HG02884 (cell line): Measurements from ENCODE around the gene HOXA11.

Source experiments
- ATAC-seq: cut with Tn5 transposase; IDR thresholded peaks from one replicate; pipeline ENCODE4 v1.9.1; 2021; ENCODE audit warnings: mild to moderate bottlenecking, moderate library complexity; ENCODE audit not compliant: unreplicated experiment

HOXA11 gene

GRCh38 chr7:27171325-27171636, 13.8 kb downstream of the HOXA11 start:
- no peak for ATAC-seq

DNA sequence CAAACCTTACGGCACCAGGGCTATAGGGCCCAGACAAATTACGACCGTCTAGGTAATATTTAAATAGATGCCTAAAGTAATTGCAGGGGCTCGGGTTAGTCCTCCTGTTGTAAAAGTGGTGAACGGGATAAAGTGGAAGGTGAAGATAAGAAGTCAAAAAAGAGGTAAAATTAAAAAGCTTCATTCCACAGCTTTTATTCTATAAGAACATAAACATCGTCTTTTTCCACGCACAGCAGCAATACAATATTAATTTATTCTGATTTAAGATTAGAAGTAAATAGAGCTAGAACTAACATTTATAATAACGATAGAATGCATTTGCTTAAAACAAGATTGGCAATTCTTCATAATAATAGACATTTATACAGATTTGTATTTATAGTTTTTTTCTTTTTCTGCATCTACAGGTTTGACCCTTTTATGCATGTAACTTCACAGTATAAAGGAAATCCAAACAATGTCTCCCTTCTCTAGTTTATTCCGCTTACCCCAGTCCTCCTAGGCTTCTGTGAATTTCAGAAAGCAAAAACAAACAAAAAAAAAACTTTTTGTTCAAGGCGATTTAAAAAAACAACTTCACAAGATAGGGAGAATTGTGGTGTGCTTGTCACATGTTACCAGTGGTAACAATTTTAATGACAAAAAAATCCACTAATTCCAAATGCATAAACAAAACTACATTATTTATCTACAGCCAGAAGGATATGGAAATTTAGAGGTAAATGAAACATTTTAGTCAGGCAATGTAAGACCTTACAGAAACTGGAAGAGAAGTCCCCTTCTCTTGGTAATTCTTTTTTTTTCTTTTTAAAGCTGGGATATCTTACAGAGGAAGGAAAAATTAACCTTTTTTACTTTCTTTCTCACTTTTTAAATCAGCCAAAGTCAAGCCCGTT, 14.4 kb downstream of the HOXA11 start:
- no peak for ATAC-seq

DNA sequence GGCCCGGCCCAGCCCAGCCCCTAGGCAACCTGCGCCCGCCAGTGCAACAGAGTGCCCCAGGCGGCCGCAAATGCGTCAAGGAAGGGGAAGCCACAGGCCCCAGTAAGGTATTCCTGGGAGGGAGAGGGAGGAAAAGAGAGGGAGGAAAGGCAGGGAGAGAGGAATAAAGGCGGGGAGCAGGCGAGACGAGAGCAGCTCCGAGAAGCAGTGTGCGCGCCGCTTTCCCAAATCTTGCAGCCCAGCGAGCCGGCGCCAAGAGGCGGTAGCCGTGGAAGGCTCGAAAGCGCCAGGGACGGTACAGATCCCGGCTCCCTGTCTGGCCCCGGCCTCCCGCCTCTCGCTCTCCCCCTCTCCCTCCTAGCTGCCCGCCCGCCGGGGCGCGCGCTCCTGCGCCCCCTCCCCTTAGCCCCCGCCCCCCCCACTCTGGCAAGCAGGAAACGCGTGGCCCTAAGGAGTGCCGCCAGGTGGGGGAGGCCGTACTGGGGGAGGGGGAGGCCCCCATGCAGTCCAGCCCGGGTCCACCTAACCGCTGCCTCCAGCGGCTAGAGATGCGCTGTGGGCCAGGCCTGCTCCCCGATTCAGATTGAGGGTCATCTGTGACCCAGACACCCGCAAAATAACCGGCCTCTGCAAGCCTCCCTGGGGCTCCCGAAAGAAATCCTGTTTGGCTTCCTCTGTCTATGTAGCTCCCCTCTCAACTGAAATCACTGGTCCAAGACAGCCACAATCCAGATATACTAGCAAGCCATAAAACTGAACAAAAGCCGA, 15.2 kb downstream of the HOXA11 start:
- ATAC-seq = no peak

DNA sequence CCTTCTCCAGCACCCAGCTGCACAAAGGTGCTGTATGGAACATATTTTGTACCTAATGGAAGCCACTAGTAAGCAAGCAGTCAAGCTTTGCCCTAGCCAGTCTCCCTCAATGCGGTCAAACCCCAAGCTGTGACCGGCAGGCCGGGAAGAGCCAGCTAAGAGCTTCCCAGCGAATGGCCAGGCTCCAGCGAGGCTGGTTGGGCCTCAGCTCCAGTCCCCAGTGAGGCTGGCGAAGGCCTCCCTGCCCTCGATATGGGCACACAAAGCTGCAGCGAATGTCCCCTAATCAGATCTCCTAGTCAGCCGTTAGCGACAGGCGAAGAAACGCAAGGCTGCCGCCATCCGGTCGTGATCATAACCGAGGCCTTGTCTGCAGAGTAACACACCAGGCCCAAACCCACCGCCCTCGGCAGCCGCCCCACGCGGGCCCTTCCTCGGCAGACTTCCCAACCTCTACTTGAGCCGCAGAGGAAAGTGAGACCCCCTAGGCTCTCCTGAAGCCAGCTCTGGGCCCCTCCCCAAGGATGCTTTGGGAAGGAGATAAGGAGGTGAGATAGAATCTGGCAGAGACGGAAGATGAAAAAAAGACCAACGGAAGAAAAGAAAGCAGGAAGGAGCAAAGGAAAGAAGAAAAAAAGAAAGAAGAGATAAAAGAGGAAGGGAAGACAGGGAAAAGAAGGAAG, 16.6 kb downstream of the HOXA11 start:
- ATAC-seq = no peak

DNA sequence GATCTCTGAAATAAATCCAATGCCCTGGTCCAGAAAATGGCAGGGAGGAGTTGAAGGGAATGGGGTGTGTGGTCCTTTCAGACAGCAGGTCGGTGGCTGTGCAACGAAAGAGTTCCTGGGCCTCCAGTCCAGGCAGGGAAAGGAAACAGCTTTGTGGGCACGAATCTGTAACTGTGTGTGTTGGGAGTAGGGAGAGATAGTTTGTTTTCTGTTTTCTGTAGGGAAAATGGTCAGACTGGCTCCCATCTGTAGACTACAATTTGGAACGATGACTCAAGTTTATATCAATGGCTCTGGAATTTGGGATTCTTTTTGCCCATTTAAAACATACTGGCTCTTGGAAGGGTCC, 17.1 kb downstream of the HOXA11 start:
- ATAC-seq = no peak

DNA sequence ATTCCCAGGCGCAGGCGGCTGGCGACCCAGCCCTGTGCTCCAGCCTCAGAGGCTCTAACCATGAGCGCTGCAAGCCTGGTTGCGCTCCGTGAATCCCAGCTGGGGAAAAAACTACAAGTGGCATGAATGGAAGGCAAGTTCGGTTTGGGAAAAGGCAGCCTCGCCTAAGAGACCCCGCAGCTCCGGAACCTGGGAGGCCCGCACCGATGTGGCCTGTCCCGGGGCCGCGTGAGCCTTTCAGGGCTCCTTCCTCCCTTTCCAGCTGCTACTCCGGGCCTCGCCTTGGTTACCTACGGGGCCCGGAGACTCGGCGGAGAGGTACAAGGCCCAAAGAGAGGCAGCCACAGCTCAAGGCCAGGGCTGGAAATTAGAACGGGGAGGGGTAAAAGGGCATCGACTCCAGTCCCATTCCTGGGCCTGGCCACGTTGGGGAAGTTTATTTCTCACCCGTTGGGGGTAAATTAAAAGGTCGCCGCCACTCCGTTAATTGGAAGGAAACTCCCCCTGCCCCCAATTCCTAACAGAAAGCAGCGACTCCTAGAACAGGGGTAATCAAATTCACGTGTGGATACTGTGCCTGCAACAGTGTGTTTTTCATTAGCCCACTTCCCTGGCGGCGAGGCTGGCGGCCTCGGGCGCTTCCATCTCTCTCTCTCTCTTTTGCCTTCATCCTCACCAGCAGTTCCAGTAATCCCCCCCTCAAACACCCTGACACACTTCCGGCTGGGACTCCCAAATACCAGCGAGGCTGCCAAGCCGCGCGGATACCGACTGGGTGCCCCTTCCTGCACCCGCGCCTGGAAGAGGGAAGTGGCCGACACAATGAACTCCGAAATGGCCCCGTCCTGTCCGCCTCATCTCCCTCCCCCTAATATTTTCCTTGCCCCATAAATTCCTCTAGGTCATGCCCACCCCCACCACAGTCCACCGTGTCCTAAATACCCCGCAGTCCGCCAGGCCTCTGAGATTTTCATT, 18.2 kb downstream of the HOXA11 start:
- ATAC-seq = no peak

GRCh38 chr7:27165996-27166530, 19.0 kb downstream of the HOXA11 start:
- ATAC-seq = no peak

DNA sequence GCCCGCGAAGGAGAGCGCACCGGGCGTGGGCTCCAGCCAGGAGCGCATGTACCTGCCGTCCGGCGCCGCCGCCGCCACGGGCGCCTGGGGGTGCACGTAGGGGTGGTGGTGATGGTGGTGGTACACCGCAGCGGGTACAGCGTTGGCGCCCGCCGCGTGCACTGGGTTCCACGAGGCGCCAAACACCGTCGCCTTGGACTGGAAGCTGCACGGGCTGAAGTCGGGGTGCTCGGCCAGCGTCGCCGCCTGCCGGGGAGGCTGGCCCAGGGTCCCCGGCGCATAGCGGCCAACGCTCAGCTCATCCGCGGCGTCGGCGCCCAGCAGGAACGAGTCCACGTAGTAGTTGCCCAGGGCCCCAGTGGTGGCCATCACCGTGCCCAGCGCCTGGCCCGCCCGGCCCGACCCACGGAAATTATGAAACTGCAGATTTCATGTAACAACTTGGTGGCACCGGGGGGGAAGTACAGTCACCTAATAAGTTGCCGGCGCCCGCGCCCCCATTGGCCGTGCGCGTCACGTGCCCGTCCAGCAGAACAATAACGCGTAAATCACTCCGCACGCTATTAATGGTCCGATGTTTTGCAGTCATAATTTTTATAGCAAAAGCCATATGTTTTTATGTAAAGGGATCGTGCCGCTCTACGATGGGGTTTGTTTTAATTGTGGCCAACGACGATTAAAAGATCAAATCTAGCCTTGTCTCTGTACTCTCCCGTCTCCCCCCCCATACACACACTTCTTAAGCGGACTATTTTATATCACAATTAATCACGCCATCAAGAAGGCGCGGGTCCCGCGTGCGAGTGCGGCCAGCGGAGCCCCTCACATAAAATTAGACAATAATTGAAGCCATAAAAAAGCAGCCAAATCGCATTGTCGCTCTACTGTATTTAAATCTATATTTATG, 19.7 kb downstream of the HOXA11 start, which contains the start of gene HOXA9:
TSS of gene HOXA9 (minus strand) at position 449 of the 907 bp plus-strand sequence. CDS start at position 369, 80 bp downstream.
- ATAC-seq = no peak

- no peak for ATAC-seq
Observed at GRCh38 chr7:27164367-27165088, 20.5 kb downstream of the HOXA11 start.

DNA sequence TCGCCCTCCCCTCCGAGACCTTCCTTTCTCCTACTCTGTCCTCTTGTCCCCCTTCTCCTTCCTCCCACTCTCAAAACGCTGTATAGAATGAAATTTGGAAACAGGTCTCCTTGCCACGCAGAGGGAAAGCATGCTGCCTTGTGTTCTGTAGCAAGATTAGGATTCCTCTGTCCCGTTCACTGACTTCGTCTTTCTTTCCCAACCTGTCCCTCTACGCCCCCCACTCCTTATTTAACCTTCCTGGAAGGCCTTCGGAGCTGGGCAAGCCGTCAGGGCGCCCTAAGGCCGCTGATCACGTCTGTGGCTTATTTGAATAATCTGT, 21.0 kb downstream of the HOXA11 start:
- ATAC-seq = no peak

GRCh38 chr7:27163288-27164044, 21.6 kb downstream of the HOXA11 start:
- no peak for ATAC-seq

DNA sequence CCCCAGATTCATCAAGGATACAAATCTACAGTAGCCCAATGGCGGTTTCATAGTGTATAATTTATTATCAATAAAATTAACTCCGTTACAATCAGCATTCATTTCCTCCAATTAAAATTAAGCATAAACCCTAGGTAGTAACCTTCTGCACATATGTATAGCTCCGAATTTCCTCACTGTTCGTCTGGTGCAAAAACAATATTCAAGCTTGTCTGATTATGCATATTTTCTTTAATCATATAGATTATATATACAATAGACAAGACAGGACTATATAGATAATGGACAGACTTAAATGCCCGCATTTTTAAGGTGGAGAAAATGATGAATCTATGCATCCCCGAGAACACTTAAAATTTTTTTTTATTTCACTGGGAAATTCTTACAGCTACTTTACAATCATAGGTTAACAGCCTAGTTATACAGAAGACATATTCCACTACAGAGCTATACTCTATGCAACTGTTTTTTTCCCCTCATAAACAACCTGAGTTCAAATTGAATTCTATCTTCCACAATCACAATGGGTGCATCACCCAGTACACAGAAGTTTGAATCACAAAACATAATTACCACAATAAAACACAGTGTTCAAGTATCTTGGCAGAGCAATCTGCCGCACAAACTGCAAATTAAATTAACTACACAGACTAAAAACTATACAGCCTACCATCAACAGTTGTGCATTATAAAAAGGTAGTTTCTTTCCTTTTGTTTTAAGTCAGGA, 22.3 kb downstream of the HOXA11 start:
- ATAC-seq = no peak

DNA sequence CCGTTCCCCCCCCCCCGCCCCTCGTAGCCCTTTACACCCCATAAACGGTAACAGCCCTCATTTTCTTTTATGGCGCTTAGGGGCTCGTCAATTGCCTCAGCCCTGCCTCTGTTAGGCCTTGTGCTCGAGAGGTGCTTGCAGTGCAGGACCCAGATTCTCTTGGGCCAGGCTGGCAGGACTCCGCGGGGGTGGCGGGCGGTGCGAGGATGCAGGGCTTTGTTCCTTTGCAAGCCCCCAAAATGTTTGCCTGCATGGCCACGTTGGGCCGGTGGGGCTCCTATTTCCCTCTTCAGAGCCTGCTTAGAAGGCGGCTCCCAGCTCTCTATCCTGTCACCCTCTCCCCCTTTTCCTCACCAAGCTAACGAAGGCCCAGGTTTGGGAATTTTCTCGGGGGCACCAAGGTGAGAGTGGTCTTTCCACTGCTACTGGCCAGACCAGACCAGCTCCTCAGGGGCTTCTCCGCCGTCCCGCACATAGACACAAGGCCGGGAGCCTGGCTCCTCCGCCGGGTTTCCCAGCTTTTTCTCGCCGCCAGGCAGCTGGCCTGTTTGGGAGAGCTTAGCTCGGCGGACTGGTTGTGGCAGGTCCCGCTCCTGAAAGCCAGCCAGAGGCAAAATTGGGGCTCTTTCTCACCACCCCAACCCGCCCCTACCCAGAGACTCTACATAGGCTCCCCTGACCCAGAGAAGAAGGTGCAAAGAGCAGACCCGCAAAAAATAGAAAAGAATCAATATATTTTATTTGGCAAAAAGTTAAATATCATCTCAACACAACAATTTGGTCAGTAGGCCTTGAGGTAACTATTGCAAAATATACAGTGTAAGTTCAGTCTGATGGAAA, 23.1 kb downstream of the HOXA11 start:
- ATAC-seq = no peak

DNA sequence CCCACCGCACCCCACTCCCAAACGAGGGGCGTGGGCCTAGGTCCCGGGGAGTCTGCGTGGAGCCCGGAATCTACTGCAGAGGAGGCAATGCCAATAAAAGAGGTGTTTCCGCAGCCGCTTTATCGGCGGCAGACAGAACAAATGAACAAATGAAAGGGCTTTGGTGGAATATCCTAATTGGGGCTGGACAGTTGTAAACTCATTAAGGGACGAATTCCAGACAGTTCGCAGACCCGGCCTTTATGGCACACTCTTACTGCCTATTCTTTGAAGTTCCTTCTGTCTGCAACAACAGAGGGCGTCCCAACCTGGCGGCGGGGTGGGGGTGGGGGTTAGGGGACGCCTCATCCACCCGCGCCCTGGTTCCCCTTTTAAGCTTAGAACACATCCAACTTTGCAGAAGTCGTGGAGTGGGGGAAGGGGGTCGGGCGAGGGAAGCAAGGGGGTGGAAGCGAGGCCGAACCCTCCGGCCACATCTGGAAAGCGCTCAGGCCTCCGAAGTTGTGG, 23.8 kb downstream of the HOXA11 start:
- ATAC-seq = no peak

DNA sequence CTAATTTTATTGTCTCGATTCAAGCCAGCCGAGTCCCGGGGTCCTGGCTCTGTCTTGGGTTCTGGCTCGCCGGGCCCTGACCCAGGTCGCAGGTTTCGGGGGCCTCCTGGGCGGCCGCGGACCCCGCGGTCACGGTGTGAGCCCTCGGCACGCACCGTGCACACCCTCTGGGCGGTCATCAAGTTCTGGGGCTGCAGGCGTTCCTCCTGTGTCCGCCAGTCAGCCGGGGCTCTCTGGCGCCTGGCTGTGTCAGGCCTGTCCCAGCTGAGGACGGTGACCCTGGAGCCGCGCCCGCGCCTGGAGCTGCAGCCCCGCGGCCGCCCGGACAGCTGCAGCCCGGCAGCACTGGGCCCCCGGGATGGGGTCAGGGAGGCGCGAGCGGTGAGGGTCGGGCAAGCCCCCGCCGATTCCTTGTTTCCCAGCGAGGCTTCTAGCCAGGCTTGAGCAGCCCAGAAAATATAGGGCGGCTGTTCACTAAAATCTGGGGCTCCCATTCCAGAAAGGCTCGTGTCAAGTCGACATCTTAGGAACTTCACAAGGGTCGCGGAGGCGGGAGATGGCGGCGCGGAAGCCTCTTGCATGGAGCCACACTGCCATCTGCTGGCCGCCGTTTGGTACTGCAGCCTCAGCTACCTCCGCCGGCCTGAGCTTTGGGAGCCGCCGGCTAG, 24.4 kb downstream of the HOXA11 start:
- no peak for ATAC-seq

GRCh38 chr7:27160145-27160545, 24.9 kb downstream of the HOXA11 start:
- ATAC-seq = no peak
